GM21619 (cell line): ENCODE data around the gene RNASEH1.

Experiments used
- ATAC-seq: cut with Tn5 transposase; IDR thresholded peaks from one replicate; pipeline ENCODE4 v1.9.1; 2021; ENCODE audit not compliant: unreplicated experiment

The RNASEH1 gene

GRCh38 chr2:3563521-3563976 lies 5.4 kb upstream of the RNASEH1 start:
- ATAC-seq: peak; percentile 34

- peak; percentile 22 for ATAC-seq
These were observed 411 bp downstream of the RNASEH1 start for GRCh38 chr2:3557639-3558204.

GRCh38 chr2:3553946-3554345 lies 4.2 kb downstream of the RNASEH1 start:
- no peak for ATAC-seq

GRCh38 chr2:3547915-3548314 lies 10.2 kb downstream of the RNASEH1 start:
- ATAC-seq: no peak

- ATAC-seq: no peak
These were observed 12.2 kb downstream of the RNASEH1 start for GRCh38 chr2:3545788-3546478.

GRCh38 chr2:3543023-3543683 lies 15.0 kb downstream of the RNASEH1 start:
- no peak for ATAC-seq

- no peak for ATAC-seq
These were observed 16.0 kb downstream of the RNASEH1 start for GRCh38 chr2:3542107-3542506.

GRCh38 chr2:3539836-3540235 lies 18.3 kb downstream of the RNASEH1 start:
- ATAC-seq: no peak

- ATAC-seq: no peak
These were observed 21.2 kb downstream of the RNASEH1 start for GRCh38 chr2:3536682-3537632.

GRCh38 chr2:3535794-3536681 lies 22.1 kb downstream of the RNASEH1 start:
- peak; percentile 56 for ATAC-seq

- no peak for ATAC-seq
These were observed 22.7 kb downstream of the RNASEH1 start for GRCh38 chr2:3535467-3535793.

GRCh38 chr2:3534251-3534814 lies 23.8 kb downstream of the RNASEH1 start:
- no peak for ATAC-seq

- ATAC-seq: no peak
These were observed 24.3 kb downstream of the RNASEH1 start for GRCh38 chr2:3533836-3534235.

GRCh38 chr2:3532941-3533340 lies 25.2 kb downstream of the RNASEH1 start:
- no peak for ATAC-seq

GRCh38 chr2:3529316-3530025 lies 28.7 kb downstream of the RNASEH1 start:
- no peak for ATAC-seq

GRCh38 chr2:3527886-3528785 lies 30.0 kb downstream of the RNASEH1 start:
- ATAC-seq: no peak

GRCh38 chr2:3526871-3527270 lies 31.3 kb downstream of the RNASEH1 start:
- no peak for ATAC-seq

GRCh38 chr2:3523551-3524041 lies 34.5 kb downstream of the RNASEH1 start:
- ATAC-seq: no peak
